GM12873 (cell line): ENCODE data around the gene ARID5B.

ENCODE experiments used
- CTCF ChIP-seq: IDR thresholded peaks from 2 replicates; pipeline ENCODE4 v1.5.1; 2012; ENCODE audit warnings: low read depth, mild to moderate bottlenecking, moderate library complexity, low read length, control low read depth; ENCODE audit not compliant: insufficient read depth; ENCODE audit errors: missing control alignments

Gene ARID5B

GRCh38 chr10:62019685-62020359 lies 118.3 kb downstream of the ARID5B start:
- TF ChIP-seq CTCF, result no peak

- no peak for TF ChIP-seq CTCF
These were observed 119.7 kb downstream of the ARID5B start for GRCh38 chr10:62021128-62021665.

GRCh38 chr10:62021978-62022802 lies 120.7 kb downstream of the ARID5B start:
- no peak for TF ChIP-seq CTCF

GRCh38 chr10:62022830-62023229 lies 121.3 kb downstream of the ARID5B start:
- TF ChIP-seq CTCF, result no peak

- TF ChIP-seq CTCF, result no peak
These were observed 121.8 kb downstream of the ARID5B start for GRCh38 chr10:62023329-62023728.

GRCh38 chr10:62024026-62024701 lies 122.7 kb downstream of the ARID5B start:
- TF ChIP-seq CTCF, result no peak

- TF ChIP-seq CTCF, result no peak
These were observed 123.8 kb downstream of the ARID5B start for GRCh38 chr10:62025134-62025794.
